NCI-H82 treated with DMSO at 0.1 percent for 48 hours (cell line): ENCODE results near the gene FLG.
"Not testable (repeated sequence)": the region's sequence is repeated elsewhere in the genome, so short reads cannot be mapped to it uniquely, and the experiment has no call there.

Experiments
- DNase-seq: peaks from one replicate; lab custom pipeline; 2025; ENCODE audit not compliant: unreplicated experiment; lab: John Stamatoyannopoulos, UW

The FLG gene

GRCh38 chr1:152325111-152325510 lies at the start of gene FLG:
TSS of gene FLG (minus strand) at chr1:152325239. CDS start at chr1:152315456, 9,783 bp downstream.
- DNase-seq = no peak

DNA sequence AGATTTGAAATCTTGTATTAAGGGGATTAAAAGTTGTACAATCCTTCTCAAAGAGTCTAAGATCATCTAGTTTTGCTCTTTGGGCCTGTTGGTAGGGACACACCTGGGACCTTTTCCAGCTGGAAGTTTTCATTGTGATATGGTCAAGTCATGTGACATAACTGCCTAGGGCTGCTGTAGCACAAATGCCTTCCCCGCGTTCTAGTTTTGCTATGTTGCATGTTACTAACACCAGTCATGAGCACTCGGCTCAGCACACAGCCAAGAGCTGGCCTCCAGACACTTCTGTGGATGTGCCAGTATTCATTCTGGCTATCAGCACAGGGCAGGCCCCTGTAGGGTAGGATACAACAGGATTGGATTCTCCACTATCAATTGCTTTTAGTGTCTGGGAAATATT lies 49.4 kb upstream of the FLG start:
- DNase-seq = no peak

DNA sequence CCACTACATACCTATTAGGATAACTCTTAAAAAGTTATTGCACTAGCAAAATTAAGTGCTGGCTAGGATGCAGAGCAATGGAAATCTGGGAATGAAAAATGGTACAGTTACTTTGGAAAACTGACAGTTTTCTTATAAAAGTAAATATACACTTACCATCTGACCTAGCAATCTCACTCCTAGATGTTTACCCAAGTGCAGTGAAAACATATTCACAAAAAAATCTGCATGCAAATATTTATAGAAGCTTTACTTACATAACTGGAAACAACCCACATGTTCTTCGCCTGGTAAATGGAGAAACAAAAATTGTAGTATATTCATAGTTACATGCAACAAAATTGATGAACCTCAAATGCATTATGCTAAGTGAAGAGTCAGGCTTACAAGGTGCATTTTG lies 47.6 kb upstream of the FLG start:
- no peak for DNase-seq

GRCh38 chr1:152367436-152367835 lies 42.4 kb upstream of the FLG start:
- no peak for DNase-seq

- DNase-seq = no peak
Observed at GRCh38 chr1:152359906-152360305, 34.9 kb upstream of the FLG start, which contains the start of gene FLG2. TSS of gene FLG2 (minus strand) at chr1:152360006. CDS start at chr1:152358884, 1,122 bp downstream.

- DNase-seq = no peak
Observed at GRCh38 chr1:152356736-152357135, 31.7 kb upstream of the FLG start.

GRCh38 chr1:152349611-152350010 lies 24.6 kb upstream of the FLG start:
- DNase-seq = no peak

DNA sequence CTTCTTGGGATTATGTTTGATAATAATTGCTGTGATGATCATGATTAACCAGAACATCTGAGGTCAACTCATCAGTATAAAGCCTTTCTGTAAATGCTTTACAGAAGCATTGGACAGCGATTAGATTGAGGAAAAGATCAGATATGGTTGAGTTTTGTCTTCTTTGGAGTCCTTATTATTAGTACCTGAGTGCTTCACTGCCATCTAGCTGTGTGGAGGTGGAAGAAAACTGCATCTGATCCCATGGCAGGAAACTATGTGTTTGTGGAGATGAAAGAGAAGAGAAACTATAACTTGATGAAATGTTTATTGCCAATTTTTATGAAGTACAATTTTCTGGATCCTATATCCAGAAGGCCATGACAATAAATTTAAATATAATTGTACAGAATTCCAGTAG lies 23.4 kb upstream of the FLG start:
- DNase-seq = no peak

GRCh38 chr1:152347116-152347728 lies 22.2 kb upstream of the FLG start:
- peak; percentile 37 for DNase-seq

DNA sequence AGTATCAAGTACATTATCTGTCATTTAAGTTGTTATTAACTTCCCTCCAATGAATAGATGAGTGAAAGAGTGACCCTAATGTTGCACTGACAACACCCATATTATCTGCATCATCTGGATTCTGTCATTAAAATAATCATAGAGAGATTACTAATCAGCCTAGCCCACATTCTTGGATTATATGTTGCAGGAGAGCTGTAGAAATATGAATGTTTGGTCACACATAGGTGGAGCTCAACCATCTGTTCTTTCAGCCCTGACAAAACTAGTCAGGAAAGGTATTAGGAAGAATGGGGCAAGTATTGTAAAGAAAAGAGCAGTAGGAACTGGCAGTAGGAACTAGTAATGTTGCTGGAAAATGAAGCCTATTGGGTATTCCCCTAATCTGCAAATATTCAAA lies 19.4 kb upstream of the FLG start:
- DNase-seq = no peak

DNA sequence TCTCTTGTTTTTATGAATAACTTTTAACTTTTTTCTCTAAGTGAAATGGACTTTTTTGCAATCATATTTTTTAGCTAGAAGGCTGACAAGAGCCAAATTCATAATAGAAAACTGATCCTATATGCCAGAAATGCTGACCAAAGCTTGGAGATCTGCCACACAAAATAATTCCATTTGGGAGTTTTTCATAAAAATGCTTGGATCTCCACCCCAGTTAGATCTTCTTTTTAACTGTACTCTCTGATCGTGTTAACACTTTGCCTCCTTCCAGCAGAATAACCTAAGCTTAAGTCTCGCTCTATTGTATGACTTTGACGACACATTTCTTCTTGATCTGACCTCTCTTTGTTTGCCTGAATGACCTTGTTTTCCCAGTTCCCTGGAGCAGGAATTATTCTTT lies 18.0 kb upstream of the FLG start:
- DNase-seq = no peak

DNA sequence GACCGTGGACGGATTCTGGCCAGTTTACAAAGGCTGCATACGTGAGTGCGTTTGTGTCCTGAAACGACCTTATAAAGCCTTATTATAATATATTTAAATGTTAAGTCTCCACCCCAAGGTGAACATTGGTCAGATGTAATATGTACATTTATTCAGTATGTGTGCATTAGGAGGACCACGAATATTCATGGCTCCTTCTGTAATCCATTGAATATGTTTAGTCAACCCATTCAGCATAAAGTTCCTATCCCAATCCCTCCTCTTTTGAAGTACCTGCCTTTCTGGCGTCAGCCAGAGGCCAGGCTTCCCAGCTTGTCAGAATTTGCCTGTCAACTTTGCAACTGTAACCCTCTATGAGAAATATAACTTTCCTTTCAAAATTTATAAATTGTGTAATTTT lies 10.4 kb upstream of the FLG start:
- DNase-seq = no peak

DNA sequence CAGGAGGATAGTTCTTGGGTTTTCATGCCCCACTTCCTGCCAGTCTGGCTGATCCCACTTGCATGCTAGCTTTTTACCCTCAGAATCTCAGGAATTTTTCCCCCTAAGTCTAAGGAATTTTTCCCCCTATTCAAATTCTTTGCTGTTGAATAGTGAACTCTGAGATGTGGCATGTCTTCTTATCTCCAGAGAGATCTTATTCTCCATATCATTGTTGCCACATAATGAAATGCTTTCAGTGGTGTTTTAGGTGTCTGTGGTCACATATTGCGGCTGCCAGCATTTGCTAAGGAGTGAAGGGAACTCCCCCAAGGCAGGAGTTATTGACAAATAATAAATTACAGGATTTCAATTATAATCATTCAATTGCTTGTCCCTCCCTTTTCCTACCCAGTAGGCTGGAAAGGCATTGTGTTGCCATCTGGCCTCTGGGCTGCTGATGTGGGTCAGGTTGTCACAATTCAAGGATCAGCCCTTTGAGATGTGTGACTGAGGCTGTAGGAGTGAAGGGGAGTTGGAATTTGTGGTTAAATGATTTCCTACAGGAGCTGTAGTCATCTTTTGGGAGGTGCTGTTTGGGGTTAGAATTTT lies 3.9 kb upstream of the FLG start:
- no peak for DNase-seq

- no peak for DNase-seq
Observed at GRCh38 chr1:152313970-152314369, 11.1 kb downstream of the FLG start.

GRCh38 chr1:152313319-152313801 lies 11.7 kb downstream of the FLG start:
- DNase-seq = no peak

DNA sequence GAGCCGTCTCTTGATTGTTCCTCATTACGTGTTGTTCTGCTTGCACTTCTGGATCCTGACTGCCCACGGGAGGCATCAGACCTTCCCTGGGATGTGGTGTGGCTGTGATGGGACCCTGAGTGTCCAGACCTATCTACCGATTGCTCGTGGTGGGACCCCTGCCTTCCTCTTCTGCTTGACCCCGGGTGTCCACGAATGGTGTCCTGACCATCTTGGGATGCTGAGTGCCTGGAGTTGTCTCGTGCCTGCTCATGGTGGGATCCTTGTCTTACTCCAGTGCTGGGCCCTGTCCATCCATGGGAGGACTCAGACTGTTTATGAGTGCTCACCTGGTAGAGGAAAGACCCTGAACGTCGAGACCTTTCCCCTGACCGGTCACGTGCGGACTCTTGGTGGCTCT lies 12.9 kb downstream of the FLG start:
- not testable (repeated sequence) for DNase-seq

DNA sequence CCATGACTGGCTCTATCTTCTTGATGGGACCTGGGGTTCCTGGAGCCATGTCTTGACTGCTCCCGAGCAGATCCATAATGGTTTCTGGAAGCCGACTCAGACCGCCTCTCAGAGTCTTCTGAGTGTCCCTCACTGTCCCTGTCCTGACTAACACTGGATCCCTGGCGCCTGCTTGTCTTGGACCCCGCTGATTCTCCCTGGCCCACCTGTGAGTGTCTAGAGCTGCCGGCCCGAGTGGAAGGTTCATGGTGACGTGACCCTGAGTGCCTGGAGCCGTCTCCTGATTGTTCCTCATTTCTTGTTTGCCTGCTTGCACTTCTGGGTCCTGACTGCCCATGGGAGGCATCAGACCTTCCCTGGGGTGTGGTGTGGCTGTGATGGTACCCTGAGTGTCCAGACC lies 15.1 kb downstream of the FLG start:
- no peak for DNase-seq

DNA sequence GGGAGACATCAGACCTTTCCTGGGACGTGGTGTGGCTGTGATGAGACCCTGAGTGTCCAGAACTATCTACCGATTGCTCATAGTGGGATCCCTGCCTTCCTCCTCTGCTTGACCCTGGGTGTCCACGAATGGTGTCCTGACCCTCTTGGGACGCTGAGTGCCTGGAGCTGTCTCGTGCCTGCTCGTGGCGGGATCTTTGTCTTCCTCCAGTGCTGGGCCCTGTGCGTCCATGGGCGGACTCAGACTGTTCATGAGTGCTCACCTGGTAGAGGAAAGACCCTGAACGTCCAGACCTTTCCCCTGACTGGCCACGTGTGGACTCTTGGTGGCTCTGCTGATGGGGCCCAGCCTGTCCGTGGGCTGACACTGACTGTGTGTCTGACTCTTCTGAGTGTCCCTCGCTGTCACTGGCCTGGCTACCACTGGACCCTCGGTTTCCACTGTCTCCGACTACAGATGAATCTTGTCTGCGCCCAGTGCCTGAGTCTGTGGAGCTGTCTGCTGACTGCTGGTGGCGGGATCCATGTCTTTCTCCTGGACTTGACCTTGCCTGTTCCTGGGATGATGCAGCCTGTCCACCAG lies 15.6 kb downstream of the FLG start:
- not testable (repeated sequence) for DNase-seq

DNA sequence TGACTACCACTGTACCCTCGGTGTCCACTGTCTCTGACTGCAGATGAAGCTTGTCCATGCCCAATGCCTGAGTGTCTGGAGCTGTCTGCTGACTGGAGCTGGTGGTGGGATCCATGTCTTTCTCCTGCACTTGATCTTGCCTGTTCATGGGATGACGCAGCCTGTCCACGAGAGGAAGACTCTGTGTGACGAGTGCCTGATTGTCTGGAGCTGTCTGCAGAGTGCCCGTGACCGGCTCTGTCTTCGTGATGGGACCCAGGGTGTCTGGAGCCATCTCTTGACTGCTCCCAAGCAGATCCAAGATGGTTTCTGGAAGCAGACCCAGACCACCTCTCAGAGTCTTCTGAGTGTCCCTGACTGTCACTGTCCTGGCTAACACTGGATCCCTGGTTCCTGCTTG lies 16.3 kb downstream of the FLG start:
- not testable (repeated sequence) for DNase-seq

DNA sequence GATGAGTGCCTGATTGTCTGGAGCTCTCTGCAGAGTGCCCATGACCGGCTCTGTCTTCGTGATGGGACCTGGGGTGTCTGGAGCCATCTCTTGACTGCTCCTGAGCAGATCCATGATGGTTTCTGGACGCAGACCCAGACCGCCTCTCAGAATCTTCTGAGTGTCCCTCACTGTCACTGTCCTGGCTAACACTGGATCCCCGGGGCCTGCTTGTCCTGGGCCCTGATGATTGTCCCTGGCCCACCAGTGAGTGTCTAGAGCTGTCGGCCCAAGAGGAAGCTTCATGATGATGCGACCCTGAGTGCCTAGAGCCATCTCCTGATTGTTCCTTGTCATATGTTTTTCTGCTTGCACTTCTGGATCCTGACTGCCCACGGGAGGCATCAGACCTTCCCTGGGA lies 17.1 kb downstream of the FLG start:
- DNase-seq = not testable (repeated sequence)

DNA sequence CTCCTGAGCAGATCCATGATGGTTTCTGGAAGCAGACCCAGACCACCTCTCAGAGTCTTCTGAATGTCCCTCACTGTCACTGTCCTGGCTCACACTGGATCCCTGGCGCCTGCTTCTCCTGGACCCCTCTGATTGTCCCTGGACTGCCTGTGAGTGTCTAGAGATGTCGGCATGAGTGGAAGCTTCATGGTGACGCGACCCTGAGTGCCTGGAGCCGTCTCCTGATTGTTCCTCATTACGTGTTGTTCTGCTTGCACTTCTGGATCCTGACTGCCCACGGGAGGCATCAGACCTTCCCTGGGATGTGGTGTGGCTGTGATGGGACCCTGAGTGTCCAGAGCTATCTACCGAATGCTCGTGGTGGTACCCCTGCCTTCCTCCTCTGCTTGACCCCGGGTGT lies 18.9 kb downstream of the FLG start:
- not testable (repeated sequence) for DNase-seq

DNA sequence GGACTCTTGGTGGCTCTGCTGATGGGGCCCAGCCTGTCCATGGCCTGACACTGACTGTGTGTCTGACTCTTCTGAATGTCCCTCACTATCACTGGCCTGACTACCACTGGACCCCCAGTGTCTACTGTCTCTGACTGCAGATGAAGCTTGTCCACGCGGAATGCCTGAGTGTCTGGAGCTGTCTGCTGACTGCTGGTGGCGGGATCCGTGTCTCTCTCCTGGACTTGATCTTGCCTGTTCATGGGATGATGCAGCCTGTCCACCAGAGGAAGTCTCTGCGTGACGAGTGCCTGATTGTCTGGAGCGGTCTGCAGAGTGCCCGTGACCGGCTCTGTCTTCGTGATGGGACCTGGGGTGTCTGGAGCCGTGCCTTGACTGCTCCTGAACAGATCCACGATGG lies 20.3 kb downstream of the FLG start:
- DNase-seq = not testable (repeated sequence)
